ENCODE data around the gene CGREF1.

CGREF1 gene

DNA sequence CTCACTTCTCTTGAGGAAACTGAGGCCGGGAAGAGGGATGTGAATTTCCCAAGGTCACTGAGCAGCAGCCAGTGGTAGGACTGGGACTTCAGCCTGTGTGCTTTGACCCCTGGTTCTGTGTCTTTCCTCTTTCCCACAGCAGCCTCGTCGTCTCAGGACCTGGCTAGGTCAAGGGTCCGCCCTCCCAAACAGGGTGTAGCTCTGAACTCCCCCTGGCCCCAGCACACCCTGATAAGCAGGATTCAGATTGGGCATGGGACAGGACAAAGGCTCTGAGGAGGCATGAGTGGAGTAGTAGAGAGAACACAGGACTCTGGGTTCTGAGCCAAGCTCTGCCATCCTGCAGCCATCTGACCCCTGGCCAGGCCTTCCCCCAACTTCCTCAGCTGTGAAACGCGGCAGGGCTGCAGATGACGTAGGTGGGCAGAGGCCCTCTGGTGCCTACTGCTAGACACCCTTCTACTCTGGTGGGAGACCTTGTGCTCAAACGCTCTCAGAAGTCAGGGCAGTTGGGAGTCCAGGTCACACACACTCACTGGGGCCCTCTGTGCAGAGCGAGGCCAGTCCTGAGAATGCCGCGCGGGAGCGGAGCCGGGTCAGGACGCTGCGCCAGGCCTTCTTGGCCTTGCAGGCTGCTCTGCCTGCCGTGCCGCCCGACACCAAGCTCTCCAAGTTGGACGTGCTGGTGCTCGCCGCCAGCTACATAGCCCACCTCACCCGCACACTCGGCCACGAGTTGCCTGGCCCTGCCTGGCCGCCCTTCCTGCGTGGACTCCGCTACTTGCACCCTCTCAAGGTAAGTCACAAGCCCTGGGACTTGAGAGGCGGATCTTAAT is 30.9 kb upstream of the CGREF1 start:
- CTCF ChIA-PET: interaction anchor here (1.3 kb wide), 1 partner anchor 21 kb away, joined by 7 read pairs; no protein-coding TSS in a partner anchor
- no peak overlapping the region for H3K27ac ChIP-seq
- DNase-seq (ENCODE audit: low spot score): no peak
- TF ChIP-seq, protein P1, sequence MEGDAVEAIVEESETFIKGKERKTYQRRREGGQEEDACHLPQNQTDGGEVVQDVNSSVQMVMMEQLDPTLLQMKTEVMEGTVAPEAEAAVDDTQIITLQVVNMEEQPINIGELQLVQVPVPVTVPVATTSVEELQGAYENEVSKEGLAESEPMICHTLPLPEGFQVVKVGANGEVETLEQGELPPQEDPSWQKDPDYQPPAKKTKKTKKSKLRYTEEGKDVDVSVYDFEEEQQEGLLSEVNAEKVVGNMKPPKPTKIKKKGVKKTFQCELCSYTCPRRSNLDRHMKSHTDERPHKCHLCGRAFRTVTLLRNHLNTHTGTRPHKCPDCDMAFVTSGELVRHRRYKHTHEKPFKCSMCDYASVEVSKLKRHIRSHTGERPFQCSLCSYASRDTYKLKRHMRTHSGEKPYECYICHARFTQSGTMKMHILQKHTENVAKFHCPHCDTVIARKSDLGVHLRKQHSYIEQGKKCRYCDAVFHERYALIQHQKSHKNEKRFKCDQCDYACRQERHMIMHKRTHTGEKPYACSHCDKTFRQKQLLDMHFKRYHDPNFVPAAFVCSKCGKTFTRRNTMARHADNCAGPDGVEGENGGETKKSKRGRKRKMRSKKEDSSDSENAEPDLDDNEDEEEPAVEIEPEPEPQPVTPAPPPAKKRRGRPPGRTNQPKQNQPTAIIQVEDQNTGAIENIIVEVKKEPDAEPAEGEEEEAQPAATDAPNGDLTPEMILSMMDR (conservative IDR thresholded peaks at IDR 0.05; ENCODE audit: low read depth): no peak
- POLR2A ChIA-PET (ENCODE audit: low non-redundant PET): no interaction called here

DNA sequence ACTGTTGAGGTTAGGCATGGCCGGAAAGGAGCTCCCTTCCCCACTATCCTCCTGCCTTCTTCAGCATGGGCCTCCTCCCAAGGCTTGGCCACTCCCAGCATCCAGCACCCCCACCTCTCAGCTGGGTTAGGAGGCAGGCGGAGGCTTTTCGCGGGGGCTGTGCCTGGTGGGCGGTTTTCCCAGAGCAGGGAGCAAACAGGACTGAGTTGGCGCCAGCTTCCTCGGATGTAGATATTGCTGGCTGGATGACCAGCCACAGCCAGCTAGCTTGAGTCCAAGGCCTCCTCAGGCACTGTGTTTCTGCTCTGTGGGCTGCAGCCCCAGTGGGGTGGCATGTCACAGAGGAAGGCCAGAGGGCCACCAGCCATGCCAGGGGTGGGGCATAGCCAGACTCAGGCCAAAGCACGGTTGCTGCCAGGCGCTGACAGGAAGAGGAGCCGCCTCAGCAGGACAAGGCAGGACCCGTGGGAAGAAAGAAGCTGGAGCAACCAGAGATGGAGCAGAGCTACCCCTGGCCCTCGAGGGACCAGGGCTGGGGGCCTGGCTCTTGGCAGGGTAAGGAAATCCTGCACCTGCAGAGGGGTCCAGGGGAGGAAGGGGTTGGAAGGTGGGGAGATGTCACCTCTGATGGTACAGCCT is 30.0 kb upstream of the CGREF1 start, which contains the start of gene TCF23:
TCF23 (plus strand) TSS at position 204 of the 639 bp plus-strand sequence; CDS start at position 334, 130 bp downstream.
- no peak for DNase-seq (ENCODE audit: low spot score)
- TF ChIP-seq, protein P1 (conservative IDR thresholded peaks at IDR 0.05; ENCODE audit: low read depth): no peak
- no peak within 1 kb of the TSS for H3K27ac ChIP-seq
- ChIA-PET POLR2A (ENCODE audit: low non-redundant PET) (no interaction called here), CTCF (interaction anchor here (1.3 kb wide), 1 partner anchor 21 kb away, joined by 7 read pairs; no protein-coding TSS in a partner anchor)

DNA sequence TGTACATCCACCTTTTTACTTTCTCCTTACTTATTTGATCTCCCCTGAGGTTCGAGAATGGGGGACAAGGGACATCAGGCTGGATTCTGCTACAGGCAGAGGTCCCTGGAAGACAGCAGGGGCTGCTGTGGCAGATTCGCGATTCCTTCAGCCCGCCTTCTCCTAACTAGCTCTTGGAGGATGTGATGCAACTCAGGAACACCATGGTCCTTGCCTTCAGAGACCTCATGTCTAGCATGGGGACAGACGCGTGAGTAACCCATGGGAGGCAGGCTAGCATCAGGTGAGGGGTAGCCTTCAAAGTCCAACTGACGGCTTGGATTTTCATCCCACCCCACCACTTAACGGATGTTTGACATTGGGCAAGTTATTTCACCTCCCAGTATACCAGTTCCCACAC is 29.0 kb upstream of the CGREF1 start:
- ChIA-PET CTCF (no interaction called here), POLR2A (ENCODE audit: low non-redundant PET) (no interaction called here)
- H3K27ac ChIP-seq: no peak overlapping the region
- TF ChIP-seq, protein P1 (conservative IDR thresholded peaks at IDR 0.05; ENCODE audit: low read depth): no peak
- no peak for DNase-seq (ENCODE audit: low spot score)

DNA sequence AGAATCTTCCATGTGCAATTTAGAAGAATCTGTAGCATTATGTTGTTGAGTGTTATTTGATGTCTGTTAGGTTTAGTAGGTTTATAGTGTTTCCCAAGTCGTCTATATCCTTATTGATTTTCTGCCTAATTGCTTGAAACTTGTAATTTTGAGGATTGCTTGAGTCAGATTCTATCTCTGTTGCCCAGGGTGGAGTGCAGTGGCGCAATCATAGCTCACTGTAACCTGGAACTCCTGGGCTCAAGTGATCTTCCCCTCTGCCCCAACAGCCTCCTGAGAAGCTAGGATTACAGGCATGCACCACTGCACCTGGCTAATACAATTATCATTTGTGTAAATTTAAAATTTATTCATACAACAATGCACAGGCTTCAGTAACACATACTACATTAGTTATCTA is 26.8 kb upstream of the CGREF1 start:
- CTCF ChIA-PET: interaction anchor here (0.6 kb wide), 1 partner anchor 24 kb away, joined by 3 read pairs; no protein-coding TSS in a partner anchor
- H3K27ac ChIP-seq: no peak overlapping the region
- POLR2A ChIA-PET (ENCODE audit: low non-redundant PET): no interaction called here

DNA sequence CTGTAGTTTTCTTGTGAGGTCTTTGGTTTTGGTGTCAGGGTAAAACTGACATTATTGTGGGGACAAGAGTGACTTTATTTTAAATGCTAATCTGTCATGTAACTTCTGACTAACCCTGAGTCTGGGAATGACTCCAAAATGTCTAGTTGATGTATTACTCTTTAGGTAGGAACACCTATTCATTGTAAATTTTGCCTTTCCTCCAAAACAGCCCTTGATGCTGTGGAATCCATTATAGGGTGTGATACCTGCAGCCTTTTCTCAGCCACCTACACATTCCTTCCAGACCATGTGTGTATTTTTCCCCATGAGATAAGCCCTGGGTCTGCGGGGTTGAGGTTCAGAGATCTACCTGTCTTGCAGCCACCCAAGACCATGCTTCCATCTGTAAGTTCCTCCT is 24.4 kb upstream of the CGREF1 start:
- POLR2A ChIA-PET (ENCODE audit: low non-redundant PET): no interaction called here
- H3K27ac ChIP-seq: no peak overlapping the region
- CTCF ChIA-PET: no interaction called here
- TF ChIP-seq, protein P1 (conservative IDR thresholded peaks at IDR 0.05; ENCODE audit: low read depth): no peak
- DNase-seq (ENCODE audit: low spot score): no peak

More for the DNA sequence above, 26.8 kb upstream of the CGREF1 start:
- no peak for DNase-seq (ENCODE audit: low spot score)
- TF ChIP-seq, protein P1 (conservative IDR thresholded peaks at IDR 0.05; ENCODE audit: low read depth): no peak

DNA sequence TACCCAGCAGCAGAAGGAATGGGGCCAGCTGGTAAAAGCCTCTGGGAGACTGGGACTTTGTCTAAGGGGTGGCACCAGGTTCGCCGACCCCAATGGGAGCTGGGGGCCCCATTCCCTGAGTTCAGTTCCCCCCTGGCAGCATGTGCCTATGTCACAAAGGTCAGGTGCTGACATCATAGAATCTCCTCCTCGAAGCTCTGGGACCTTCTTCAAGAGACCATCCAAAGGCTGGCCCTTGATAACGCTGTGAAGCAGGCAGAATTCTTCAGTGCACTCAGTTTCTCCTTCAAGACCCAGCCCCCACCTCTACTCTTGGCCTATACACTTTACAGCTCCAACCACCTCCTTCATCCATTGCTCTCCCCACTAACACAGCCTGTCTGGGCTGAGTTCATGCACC is 20.4 kb upstream of the CGREF1 start, which contains the start of gene PRR30:
PRR30 (minus strand) TSS at position 101 of the 400 bp plus-strand sequence. CDS start 1,081 bp downstream, outside the sequence.
- CTCF ChIA-PET: interaction anchor here (0.5 kb wide), 1 partner anchor 109 kb away, joined by 3 read pairs; no protein-coding TSS in a partner anchor
- TF ChIP-seq, protein P1 (conservative IDR thresholded peaks at IDR 0.05; ENCODE audit: low read depth): no peak
- no peak within 1 kb of the TSS for H3K27ac ChIP-seq
- POLR2A ChIA-PET (ENCODE audit: low non-redundant PET): no interaction called here
- DNase-seq (ENCODE audit: low spot score): no peak
